ENCODE data around the gene AGGF1. TPM values are rescaled to one million over a fixed set of nuclear protein-coding genes. Genes with fewer than 3 reads are reported as not detected.

The AGGF1 gene
- total RNA-seq, 1 experiment from 2014 or later = 15.4 TPM

DNA sequence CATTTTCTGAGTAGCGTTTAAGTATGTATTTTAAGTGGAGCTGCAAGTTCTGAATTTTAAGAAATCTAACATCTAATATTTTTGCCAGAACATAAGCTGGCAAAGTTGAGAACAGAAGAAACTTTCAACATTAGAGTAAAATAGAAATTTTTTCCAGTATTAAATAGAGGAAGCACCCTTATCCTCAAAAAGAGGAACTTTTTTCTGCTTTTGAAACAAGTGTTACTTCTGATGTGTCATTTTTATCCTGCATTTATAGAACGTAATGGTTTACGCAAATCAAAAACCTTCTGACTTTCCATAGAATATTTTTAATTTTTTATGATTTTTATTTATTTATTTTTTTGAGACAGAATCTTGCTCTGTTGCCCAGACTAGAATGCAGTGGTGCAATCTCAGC lies 35.1 kb downstream of the AGGF1 start:
- no peak for TF ChIP-seq EZH2 (IDR thresholded peaks at IDR 0.05; ENCODE audit: low read depth)
- TF ChIP-seq, protein P1, sequence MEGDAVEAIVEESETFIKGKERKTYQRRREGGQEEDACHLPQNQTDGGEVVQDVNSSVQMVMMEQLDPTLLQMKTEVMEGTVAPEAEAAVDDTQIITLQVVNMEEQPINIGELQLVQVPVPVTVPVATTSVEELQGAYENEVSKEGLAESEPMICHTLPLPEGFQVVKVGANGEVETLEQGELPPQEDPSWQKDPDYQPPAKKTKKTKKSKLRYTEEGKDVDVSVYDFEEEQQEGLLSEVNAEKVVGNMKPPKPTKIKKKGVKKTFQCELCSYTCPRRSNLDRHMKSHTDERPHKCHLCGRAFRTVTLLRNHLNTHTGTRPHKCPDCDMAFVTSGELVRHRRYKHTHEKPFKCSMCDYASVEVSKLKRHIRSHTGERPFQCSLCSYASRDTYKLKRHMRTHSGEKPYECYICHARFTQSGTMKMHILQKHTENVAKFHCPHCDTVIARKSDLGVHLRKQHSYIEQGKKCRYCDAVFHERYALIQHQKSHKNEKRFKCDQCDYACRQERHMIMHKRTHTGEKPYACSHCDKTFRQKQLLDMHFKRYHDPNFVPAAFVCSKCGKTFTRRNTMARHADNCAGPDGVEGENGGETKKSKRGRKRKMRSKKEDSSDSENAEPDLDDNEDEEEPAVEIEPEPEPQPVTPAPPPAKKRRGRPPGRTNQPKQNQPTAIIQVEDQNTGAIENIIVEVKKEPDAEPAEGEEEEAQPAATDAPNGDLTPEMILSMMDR (conservative IDR thresholded peaks at IDR 0.05) = no peak
- H3K36me3 ChIP-seq (ENCODE audit: low read depth) = peaks cover 22% of the 10 kb centered on the region
- ChIA-PET CTCF (no interaction called here), POLR2A (ENCODE audit: unreplicated experiment) (no interaction called here)
- no peak overlapping the region for H3K4me2 ChIP-seq
- H3F3A ChIP-seq (ENCODE audit: insufficient read depth, low read depth) = no peaks in the 10 kb centered on the region
- no peak for DNase-seq
- no peaks in the 10 kb centered on the region for H3K9me3 ChIP-seq (ENCODE audit: insufficient read depth, low read depth)
- H3K79me2 ChIP-seq (ENCODE audit: low read depth) = no peaks in the 10 kb centered on the region
- H2AFZ ChIP-seq = no peak overlapping the region
- H3K27me3 ChIP-seq (ENCODE audit: insufficient read depth, low read depth) = no peaks in the 10 kb centered on the region
- intact Hi-C loops (cut with micrococcal nuclease; ENCODE audit: unreplicated experiment) = no loop called here
- no peaks in the 10 kb centered on the region for H3K4me1 ChIP-seq (replicated peaks; ENCODE audit: insufficient read depth)
- no peaks in the 10 kb centered on the region for H3K9me2 ChIP-seq (ENCODE audit: insufficient read depth)
- no peaks in the 10 kb centered on the region for H4K20me1 ChIP-seq (ENCODE audit: insufficient read depth)
- H3K4me3 ChIP-seq = no peak overlapping the region
- no TSS peak for BruUV-seq (replicated peaks)
- H3K27ac ChIP-seq = no peak overlapping the region

DNA sequence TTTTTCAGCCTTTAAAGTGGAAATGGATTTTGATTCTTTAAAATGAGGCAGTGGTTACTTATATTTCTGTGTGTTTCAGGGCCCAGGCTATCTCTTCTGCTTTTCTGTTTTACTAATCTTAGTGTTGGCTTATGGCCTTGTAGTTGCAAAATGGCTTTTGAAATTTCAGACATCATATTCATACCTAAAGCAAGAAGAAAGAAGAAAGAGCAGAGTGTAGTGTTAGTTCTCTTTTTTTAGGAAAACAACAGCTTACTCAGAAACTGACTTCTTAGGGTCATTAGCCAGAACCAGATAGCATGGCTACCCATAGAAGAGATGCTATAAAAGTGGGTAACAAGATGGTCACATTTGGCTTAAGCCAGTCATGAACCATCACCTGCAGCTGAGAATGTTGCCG lies 36.0 kb downstream of the AGGF1 start:
- DNase-seq = no peak
- H3K4me2 ChIP-seq = no peak overlapping the region
- H3K27ac ChIP-seq = no peak overlapping the region
- H4K20me1 ChIP-seq (ENCODE audit: insufficient read depth) = no peaks in the 10 kb centered on the region
- H2AFZ ChIP-seq = no peak overlapping the region
- no peaks in the 10 kb centered on the region for H3K9me2 ChIP-seq (ENCODE audit: insufficient read depth)
- H3K36me3 ChIP-seq (ENCODE audit: low read depth) = peaks cover 16% of the 10 kb centered on the region; the same call in 1 of the 2 replicates
- H3K4me3 ChIP-seq = no peak overlapping the region
- ChIA-PET CTCF (no interaction called here), POLR2A (ENCODE audit: unreplicated experiment) (no interaction called here)
- intact Hi-C loops (cut with micrococcal nuclease; ENCODE audit: unreplicated experiment) = no loop called here
- BruUV-seq (replicated peaks) = no TSS peak
- TF ChIP-seq, protein P1 (conservative IDR thresholded peaks at IDR 0.05) = no peak
- TF ChIP-seq EZH2 (IDR thresholded peaks at IDR 0.05; ENCODE audit: low read depth) = no peak
- no peaks in the 10 kb centered on the region for H3K27me3 ChIP-seq (ENCODE audit: insufficient read depth, low read depth)
- no peaks in the 10 kb centered on the region for H3K9me3 ChIP-seq (ENCODE audit: insufficient read depth, low read depth)
- no peaks in the 10 kb centered on the region for H3K79me2 ChIP-seq (ENCODE audit: low read depth)
- H3K4me1 ChIP-seq (replicated peaks; ENCODE audit: insufficient read depth) = no peaks in the 10 kb centered on the region
- no peaks in the 10 kb centered on the region for H3F3A ChIP-seq (ENCODE audit: insufficient read depth, low read depth)

DNA sequence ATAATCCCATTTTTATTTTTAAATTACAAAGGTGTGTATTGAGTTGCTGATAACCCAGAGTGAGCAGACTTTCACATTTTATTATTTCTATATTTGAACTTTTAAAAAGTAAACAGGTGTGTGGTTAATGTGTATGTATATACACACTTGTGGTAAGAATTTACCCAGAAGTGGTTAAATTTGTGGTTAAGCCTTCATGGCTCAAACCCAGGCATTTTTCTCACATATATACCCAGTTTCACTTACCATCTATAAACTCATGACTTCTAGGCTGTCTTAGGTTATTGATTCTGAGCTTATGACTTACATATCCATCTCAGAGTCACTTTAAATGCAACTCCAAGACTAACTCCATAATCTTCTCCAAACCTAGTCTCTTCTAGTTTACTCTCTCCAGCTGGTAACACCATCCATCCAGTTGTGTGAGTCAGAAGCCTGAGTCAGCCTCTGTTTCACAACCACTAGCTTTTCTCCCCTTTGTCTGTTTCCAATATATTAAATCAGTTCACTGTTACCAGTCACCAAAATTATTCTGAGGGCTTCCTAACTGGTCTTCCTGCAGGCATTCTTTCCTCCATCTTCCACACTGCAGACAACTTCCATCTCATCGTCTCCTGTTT lies 36.7 kb downstream of the AGGF1 start:
- TF ChIP-seq, protein P1 (conservative IDR thresholded peaks at IDR 0.05) = no peak
- no peak for TF ChIP-seq EZH2 (IDR thresholded peaks at IDR 0.05; ENCODE audit: low read depth)
- H3K4me1 ChIP-seq (replicated peaks; ENCODE audit: insufficient read depth) = no peaks in the 10 kb centered on the region
- H3K4me2 ChIP-seq = no peak overlapping the region
- no peaks in the 10 kb centered on the region for H3K79me2 ChIP-seq (ENCODE audit: low read depth)
- POLR2A ChIA-PET (ENCODE audit: unreplicated experiment) = no interaction called here
- no peaks in the 10 kb centered on the region for H3K27me3 ChIP-seq (ENCODE audit: insufficient read depth, low read depth)
- CTCF ChIA-PET = no interaction called here
- H3K9me3 ChIP-seq (ENCODE audit: insufficient read depth, low read depth) = no peaks in the 10 kb centered on the region
- intact Hi-C loops (cut with micrococcal nuclease; ENCODE audit: unreplicated experiment) = no loop called here
- H3K9me2 ChIP-seq (ENCODE audit: insufficient read depth) = no peaks in the 10 kb centered on the region
- no peak overlapping the region for H2AFZ ChIP-seq
- BruUV-seq (replicated peaks) = no TSS peak
- peaks cover 13% of the 10 kb centered on the region; the same call in 1 of the 2 replicates for H3K36me3 ChIP-seq (ENCODE audit: low read depth)
- no peak overlapping the region for H3K27ac ChIP-seq
- H3K4me3 ChIP-seq = no peak overlapping the region
- no peak for DNase-seq
- no peaks in the 10 kb centered on the region for H3F3A ChIP-seq (ENCODE audit: insufficient read depth, low read depth)
- H4K20me1 ChIP-seq (ENCODE audit: insufficient read depth) = no peaks in the 10 kb centered on the region

All from PC-9 (cell line).